HepG2 (cell line): Measurements from ENCODE around the gene TMEM87A. TPM values are rescaled to one million over a fixed set of nuclear protein-coding genes. Genes with fewer than 3 reads are reported as not detected.
A peak's percentile ranks its signal among the peaks of the same experiment; 100 is the strongest.

Experiments
- CBX1 ChIP-seq: IDR thresholded peaks from one replicate; pipeline ENCODE4 v1.6.1; 2016; ENCODE audit warnings: antibody characterized with exemption, low read depth
- CC2D1A ChIP-seq: sonication (generic); formaldehyde crosslinking; IDR thresholded peaks from 2 replicates; pipeline ENCODE4 v1.8.1; 2023; ENCODE audit warnings: mild to moderate bottlenecking, missing genetic modification reagents
- CCAR2 ChIP-seq: fragments of 200-400 bp; formaldehyde crosslinking; optimal IDR thresholded peaks from 2 replicates; pipeline ENCODE3; 2018; ENCODE audit warnings: low read depth, mild to moderate bottlenecking, low read length, moderate library complexity
- CTCF ChIP-seq: sonication (generic); formaldehyde crosslinking; IDR thresholded peaks from 2 replicates; pipeline ENCODE4 v1.5.0; 2020; ENCODE audit warnings: mild to moderate bottlenecking, missing genetic modification reagents, moderate library complexity
- EED ChIP-seq: sonication (generic); formaldehyde crosslinking; IDR thresholded peaks from 2 replicates; pipeline ENCODE4 v1.5.0; 2020; ENCODE audit warnings: mild to moderate bottlenecking, missing genetic modification reagents
- EP300 ChIP-seq, 3 experiments: sonication (generic) in 1 of 3; formaldehyde crosslinking in 1 of 3; IDR thresholded peaks; 2 replicates each; pipeline versions ENCODE4 v1.5.1 to v1.6.1; 2011 to 2020; ENCODE audit warnings: low read depth in 2 of 3, low read length in 2 of 3, borderline replicate concordance in 1 of 3, improper control_type of control experiment in 1 of 3, mild to moderate bottlenecking in 1 of 3, missing genetic modification reagents in 1 of 3, moderate library complexity in 1 of 3
- FIP1L1 ChIP-seq: fragments of 200-400 bp; formaldehyde crosslinking; IDR thresholded peaks from 2 replicates; pipeline ENCODE4 v1.6.1; 2018; ENCODE audit warnings: low read depth, mild to moderate bottlenecking, low read length, moderate library complexity, borderline replicate concordance; ENCODE audit not compliant: insufficient read depth
- HDAC6 ChIP-seq: fragments of 200-600 bp; sonication (generic); IDR thresholded peaks from 2 replicates; pipeline ENCODE4 v1.7.0; 2017; ENCODE audit warnings: mild to moderate bottlenecking, antibody characterized with exemption, low read length, low read depth
- HMG20A ChIP-seq: IDR thresholded peaks from 2 replicates; pipeline ENCODE4 v1.6.1; 2016; ENCODE audit warnings: borderline replicate concordance
- ISX ChIP-seq: sonication (generic); formaldehyde crosslinking; conservative IDR thresholded peaks from 2 replicates; pipeline ENCODE4 v1.5.0; 2020; ENCODE audit warnings: missing genetic modification reagents
- JUN ChIP-seq: sonication (generic); formaldehyde crosslinking; IDR thresholded peaks from 2 replicates; pipeline ENCODE4 v1.4.0; 2020; ENCODE audit warnings: mild to moderate bottlenecking, missing genetic modification reagents
- KMT2B ChIP-seq: IDR thresholded peaks from 2 replicates; pipeline ENCODE4 v1.6.1; 2016; ENCODE audit warnings: missing genetic modification reagents, missing compliant biosample characterization
- MAFK ChIP-seq, 2 experiments: IDR thresholded peaks in 1 of 2; conservative IDR thresholded peaks in 1 of 2; 2 replicates each; pipeline ENCODE4 v1.6.1; 2011; ENCODE audit warnings: improper control_type of control experiment in 2 of 2, low read length in 2 of 2
- SCMH1 ChIP-seq: sonication (generic); formaldehyde crosslinking; IDR thresholded peaks from 2 replicates; pipeline ENCODE4 v1.9.0; 2021; ENCODE audit warnings: missing genetic modification reagents, mild to moderate bottlenecking, borderline replicate concordance
- TAF1 ChIP-seq: sonication (generic); formaldehyde crosslinking; IDR thresholded peaks from 2 replicates; pipeline ENCODE4 v1.4.0; 2020; ENCODE audit warnings: missing genetic modification reagents
- ZBTB20 ChIP-seq: sonication (generic); formaldehyde crosslinking; IDR thresholded peaks from 2 replicates; pipeline ENCODE4 v1.8.1; 2023; ENCODE audit warnings: missing genetic modification reagents, low read depth, mild to moderate bottlenecking, borderline replicate concordance
- ZBTB33 ChIP-seq: sonication (generic); formaldehyde crosslinking; IDR thresholded peaks from 2 replicates; pipeline ENCODE4 v1.4.0; 2020; ENCODE audit warnings: missing genetic modification reagents
- ZC3H13 ChIP-seq: sonication (generic); formaldehyde crosslinking; IDR thresholded peaks from 2 replicates; pipeline ENCODE4 v1.8.1; 2023; ENCODE audit warnings: mild to moderate bottlenecking, missing genetic modification reagents, moderate library complexity
- ZMYM2 ChIP-seq: sonication (generic); formaldehyde crosslinking; IDR thresholded peaks from 2 replicates; pipeline ENCODE4 v1.8.0; 2022; ENCODE audit warnings: mild to moderate bottlenecking, missing genetic modification reagents
- ZNF251 ChIP-seq: sonication (generic); formaldehyde crosslinking; IDR thresholded peaks from 2 replicates; pipeline ENCODE4 v1.9.0; 2021; ENCODE audit warnings: mild to moderate bottlenecking, missing genetic modification reagents
- ZNF292 ChIP-seq: sonication (generic); formaldehyde crosslinking; IDR thresholded peaks from 2 replicates; pipeline ENCODE4 v1.8.1; 2022; ENCODE audit warnings: mild to moderate bottlenecking, low read depth, missing genetic modification reagents, borderline replicate concordance
- ZNF382 ChIP-seq: sonication (generic); formaldehyde crosslinking; IDR thresholded peaks from 2 replicates; pipeline ENCODE4 v1.5.0; 2020; ENCODE audit warnings: missing genetic modification reagents, mild to moderate bottlenecking, borderline replicate concordance
- ZNF383 ChIP-seq: sonication (generic); formaldehyde crosslinking; IDR thresholded peaks from 2 replicates; pipeline ENCODE4 v1.4.0; 2020; ENCODE audit warnings: missing genetic modification reagents, mild to moderate bottlenecking, borderline replicate concordance
- ZNF446 ChIP-seq: sonication (generic); formaldehyde crosslinking; IDR thresholded peaks from 2 replicates; pipeline ENCODE4 v1.5.0; 2020; ENCODE audit warnings: mild to moderate bottlenecking, missing genetic modification reagents
- ZNF619 ChIP-seq: sonication (generic); formaldehyde crosslinking; IDR thresholded peaks from 2 replicates; pipeline ENCODE4 v1.4.0; 2020; ENCODE audit warnings: mild to moderate bottlenecking, missing genetic modification reagents
- ZNF839 ChIP-seq: sonication (generic); formaldehyde crosslinking; IDR thresholded peaks from 2 replicates; pipeline ENCODE4 v1.4.0; 2020; ENCODE audit warnings: missing genetic modification reagents, mild to moderate bottlenecking, borderline replicate concordance
- ZSCAN21 ChIP-seq: sonication (generic); formaldehyde crosslinking; IDR thresholded peaks from 2 replicates; pipeline ENCODE4 v1.8.0; 2022; ENCODE audit warnings: mild to moderate bottlenecking, missing genetic modification reagents, moderate library complexity, borderline replicate concordance
- polyA plus RNA-seq, 8 experiments: library from polyadenylated mRNA; depleted of rRNA in 3 of 8; stranded (reverse) in 7 of 8; unstranded in 1 of 8; fragments of >200 nt; fragmentation: Illumina TruSeq in 4 of 8; extraction: Trizol in 4 of 8; gene quantifications; 2 replicates each; pipeline versions ENCODE4 v1.2.1 to v1.2.3, GENCODE V29; 2011 to 2016; ENCODE audit warnings: low read depth in 4 of 8, missing spikeins in 1 of 8, mixed read lengths in 1 of 8; ENCODE audit not compliant: insufficient read depth in 1 of 8
- total RNA-seq, 5 experiments: library from RNA; depleted of rRNA; stranded (reverse); fragments of >200 nt; fragmentation: Illumina TruSeq; extraction: Trizol; gene quantifications; 2 replicates each; pipeline ENCODE4 v1.2.3, GENCODE V29; 2016; ENCODE audit warnings: low read depth in 1 of 5

The TMEM87A gene
- total and polyA plus RNA-seq, 2 of the 13 experiments (the other 11 are each of a cell fraction or from before 2014, with no cell fraction given), result 20.2 to 42.8 TPM

GRCh38 chr15:42207674-42208579, 65.3 kb downstream of the TMEM87A start, which contains the start of gene VPS39 (continued):
- TF ChIP-seq EP300 (IDR thresholded peaks at IDR 0.05; ENCODE audit: low read depth in 2 of 2, low read length in 2 of 2), result no peak
- TF ChIP-seq EP300 (CRISPR knock-in tag; IDR thresholded peaks at IDR 0.05; ENCODE audit: borderline replicate concordance), result no peak
- peak; percentile 57; the same call in 1 of the 2 replicates for TF ChIP-seq EED (CRISPR knock-in tag)
- TF ChIP-seq ZSCAN21 (CRISPR knock-in tag), result 0 out of 2 replicates have a peak, but pooled peaks have one; percentile 14
- no peak; the same call in 1 of the 2 replicates for TF ChIP-seq ZNF292 (CRISPR knock-in tag)
- TF ChIP-seq TAF1 (CRISPR knock-in tag), result peak; percentile 62
- TF ChIP-seq ZNF839, result no peak
- no peak for TF ChIP-seq ZNF619 (CRISPR knock-in tag)
- TF ChIP-seq CCAR2, result no peak
- TF ChIP-seq KMT2B (CRISPR knock-in tag), result 0 out of 2 replicates have a peak, but pooled peaks have one; percentile 76
- no peak for TF ChIP-seq JUN (CRISPR knock-in tag)
- TF ChIP-seq CC2D1A (CRISPR knock-in tag), result no peak
- TF ChIP-seq ZNF251 (CRISPR knock-in tag), result no peak
- no peak for TF ChIP-seq SCMH1
- 0 out of 4 replicates have a peak, but pooled peaks of 1 of the 2 experiments have one; percentile 1 for TF ChIP-seq MAFK (conservative IDR thresholded peaks at IDR 0.05 in 1 of 2, IDR thresholded peaks at IDR 0.05 in 1 of 2; ENCODE audit: low read length in 2 of 2)
- no peak for TF ChIP-seq ZMYM2 (CRISPR knock-in tag)
- no peak for TF ChIP-seq FIP1L1
- no peak for TF ChIP-seq HDAC6
- TF ChIP-seq HMG20A (CRISPR knock-in tag), result no peak
- no peak for TF ChIP-seq ZBTB33 (CRISPR knock-in tag)
- TF ChIP-seq CTCF (CRISPR knock-in tag), result no peak
- no peak for TF ChIP-seq CBX1
- no peak for TF ChIP-seq ISX
- no peak for TF ChIP-seq ZNF383 (CRISPR knock-in tag)
- peak; percentile 83 for TF ChIP-seq ZC3H13 (CRISPR knock-in tag)
- no peak for TF ChIP-seq ZBTB20
- no peak for TF ChIP-seq ZNF446
- no peak for TF ChIP-seq ZNF382
